Hepatocyte (in vitro differentiated cells): Measurements from ENCODE around the gene TIMM44.

Experiments used
- EZH2 ChIP-seq: fragments of 200-600 bp; sonication (generic); IDR thresholded peaks from 2 replicates; pipeline ENCODE4 v1.6.1; 2016; ENCODE audit warnings: antibody characterized with exemption, mild to moderate bottlenecking, borderline replicate concordance
- EZH2phosphoT487 ChIP-seq: fragments of 200-600 bp; sonication (generic); IDR thresholded peaks from one replicate; pipeline ENCODE4 v1.6.1; 2018; ENCODE audit warnings: antibody characterized with exemption, mild to moderate bottlenecking, low read depth, moderate library complexity; ENCODE audit not compliant: unreplicated experiment, severe bottlenecking
- TF ChIP-seq, protein P1 (sequence below): fragments of 200-600 bp; sonication (generic); IDR thresholded peaks from 2 replicates; pipeline ENCODE4 v1.5.1; 2016; ENCODE audit warnings: antibody characterized with exemption, mild to moderate bottlenecking; ENCODE audit not compliant: poor library complexity

DNA sequence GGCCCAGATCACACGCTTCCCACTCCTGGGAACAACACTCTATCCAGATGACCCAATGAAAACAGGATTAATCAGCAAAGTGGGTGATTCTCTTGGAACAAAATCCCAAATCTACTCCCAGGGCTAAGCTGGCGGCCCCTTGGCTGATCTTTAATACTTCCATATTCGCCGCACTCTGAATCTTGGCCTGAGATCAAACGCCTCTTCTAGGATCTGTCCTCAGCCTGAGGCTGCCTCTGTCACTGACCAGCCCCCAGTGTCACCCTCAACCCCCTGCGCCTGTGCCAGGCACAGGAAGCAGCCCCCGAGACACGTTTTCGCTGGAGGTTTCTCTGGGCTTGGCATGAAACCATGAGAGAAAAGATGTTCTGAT lies 15.1 kb downstream of the TIMM44 start:
- TF ChIP-seq, protein P1, sequence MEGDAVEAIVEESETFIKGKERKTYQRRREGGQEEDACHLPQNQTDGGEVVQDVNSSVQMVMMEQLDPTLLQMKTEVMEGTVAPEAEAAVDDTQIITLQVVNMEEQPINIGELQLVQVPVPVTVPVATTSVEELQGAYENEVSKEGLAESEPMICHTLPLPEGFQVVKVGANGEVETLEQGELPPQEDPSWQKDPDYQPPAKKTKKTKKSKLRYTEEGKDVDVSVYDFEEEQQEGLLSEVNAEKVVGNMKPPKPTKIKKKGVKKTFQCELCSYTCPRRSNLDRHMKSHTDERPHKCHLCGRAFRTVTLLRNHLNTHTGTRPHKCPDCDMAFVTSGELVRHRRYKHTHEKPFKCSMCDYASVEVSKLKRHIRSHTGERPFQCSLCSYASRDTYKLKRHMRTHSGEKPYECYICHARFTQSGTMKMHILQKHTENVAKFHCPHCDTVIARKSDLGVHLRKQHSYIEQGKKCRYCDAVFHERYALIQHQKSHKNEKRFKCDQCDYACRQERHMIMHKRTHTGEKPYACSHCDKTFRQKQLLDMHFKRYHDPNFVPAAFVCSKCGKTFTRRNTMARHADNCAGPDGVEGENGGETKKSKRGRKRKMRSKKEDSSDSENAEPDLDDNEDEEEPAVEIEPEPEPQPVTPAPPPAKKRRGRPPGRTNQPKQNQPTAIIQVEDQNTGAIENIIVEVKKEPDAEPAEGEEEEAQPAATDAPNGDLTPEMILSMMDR: no peak
- TF ChIP-seq EZH2 (no peak), EZH2phosphoT487 (no peak)
